Measurements from ENCODE around the gene HNRNPH2.

HNRNPH2 gene

DNA sequence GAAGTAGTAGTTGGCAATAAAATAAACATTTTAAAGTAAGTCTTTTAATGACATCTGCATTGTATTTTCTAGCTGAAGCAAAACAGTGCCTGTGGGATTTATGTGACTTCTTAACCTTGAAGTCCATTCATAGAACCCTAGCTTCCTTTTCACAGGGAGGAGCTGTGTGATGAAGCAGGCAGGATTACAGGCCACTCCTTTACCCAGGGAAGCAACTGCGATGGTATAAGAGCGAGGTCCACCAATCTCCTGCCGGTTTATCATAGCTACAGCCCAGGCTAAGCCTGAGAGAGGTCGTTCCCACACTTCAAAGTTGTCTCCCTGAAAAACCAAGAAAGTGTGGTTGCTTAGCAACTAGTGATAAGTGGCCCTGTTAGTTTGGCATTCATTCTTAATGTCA, 10.2 kb upstream of the HNRNPH2 start:
- DNase-seq, result no peak

DNA sequence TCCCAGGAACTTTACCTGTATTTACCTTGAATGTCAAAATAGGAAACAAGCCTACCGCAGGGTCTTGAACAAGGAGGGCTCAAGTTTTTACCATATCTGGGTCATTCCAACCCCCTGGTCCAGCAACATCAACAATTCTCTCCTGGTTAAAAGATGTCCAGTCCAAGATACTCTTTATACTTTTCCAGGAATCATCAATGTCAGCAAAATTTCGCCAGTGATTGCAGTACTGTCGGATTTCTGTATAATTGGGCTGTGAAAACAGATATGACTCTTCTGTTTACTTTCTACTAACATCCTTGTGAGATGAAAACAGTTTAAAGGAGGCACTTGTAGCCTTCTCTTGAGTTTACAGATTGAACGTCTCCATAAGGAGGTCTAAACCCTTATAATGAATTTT, 9.3 kb upstream of the HNRNPH2 start:
- no peak for DNase-seq

DNA sequence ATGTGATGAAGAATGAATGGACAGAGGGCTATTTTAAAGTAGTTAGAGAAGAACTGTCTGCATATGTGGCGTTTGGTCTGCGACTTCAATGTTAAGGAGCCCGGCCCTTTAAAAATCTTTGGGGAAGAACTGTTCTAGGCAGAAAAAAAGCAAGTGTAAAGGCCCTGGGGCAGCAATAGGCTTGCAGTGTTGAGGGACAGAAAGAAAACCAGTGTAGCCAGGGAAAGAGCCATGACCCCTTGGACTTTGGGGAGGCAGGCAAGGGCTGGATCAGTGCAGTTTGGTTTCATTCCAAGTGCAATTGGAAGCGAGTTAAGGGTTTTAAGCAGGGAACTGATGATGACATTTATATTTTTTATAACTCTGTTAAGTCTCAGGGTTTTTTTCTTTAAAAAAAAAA, 8.2 kb upstream of the HNRNPH2 start:
- DNase-seq, result no peak

DNA sequence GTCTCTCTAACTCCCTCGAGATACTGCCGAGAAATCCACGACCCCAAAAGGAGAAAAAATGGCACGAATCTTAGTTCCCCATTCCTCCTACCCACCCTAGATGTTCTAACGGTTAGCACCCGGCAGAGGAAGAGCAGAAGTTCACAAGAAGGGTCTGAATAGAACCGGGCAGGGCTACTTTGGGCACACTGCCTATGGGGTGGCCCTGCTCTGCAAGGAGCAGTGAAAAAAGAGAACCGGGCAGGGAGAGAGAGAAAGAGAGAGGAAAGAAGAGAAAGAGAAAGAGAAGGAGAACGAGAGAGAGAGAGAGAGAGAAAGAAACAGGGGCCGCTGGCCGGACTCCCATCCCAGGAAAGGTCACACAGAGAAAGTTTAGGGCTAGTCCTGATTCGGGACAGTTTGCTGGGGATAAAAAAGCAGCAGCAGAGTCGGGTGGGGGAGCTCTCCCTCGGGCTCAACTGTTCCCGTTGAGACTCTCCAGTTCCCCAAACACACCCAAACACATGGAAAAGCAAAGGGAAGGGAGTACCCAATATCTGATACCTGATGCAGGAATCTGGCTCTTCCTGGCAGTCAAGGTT, 765 bp upstream of the HNRNPH2 start:
- no peak for DNase-seq

DNA sequence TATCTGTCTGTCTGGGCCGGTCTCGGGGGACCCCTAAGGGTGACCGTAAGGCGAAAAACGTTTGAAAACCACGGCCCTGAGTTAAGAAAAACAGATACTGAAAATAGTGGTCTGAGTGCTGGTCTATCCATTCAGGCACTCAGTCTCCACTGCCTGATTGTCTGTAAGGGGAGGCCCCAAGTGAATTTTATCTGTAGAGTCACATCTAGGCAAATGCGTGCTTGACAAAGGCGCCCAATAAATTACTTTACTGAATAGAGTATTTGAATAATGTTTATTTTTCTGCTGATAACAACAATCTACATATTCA, 465 bp downstream of the HNRNPH2 start:
- DNase-seq, result no peak

DNA sequence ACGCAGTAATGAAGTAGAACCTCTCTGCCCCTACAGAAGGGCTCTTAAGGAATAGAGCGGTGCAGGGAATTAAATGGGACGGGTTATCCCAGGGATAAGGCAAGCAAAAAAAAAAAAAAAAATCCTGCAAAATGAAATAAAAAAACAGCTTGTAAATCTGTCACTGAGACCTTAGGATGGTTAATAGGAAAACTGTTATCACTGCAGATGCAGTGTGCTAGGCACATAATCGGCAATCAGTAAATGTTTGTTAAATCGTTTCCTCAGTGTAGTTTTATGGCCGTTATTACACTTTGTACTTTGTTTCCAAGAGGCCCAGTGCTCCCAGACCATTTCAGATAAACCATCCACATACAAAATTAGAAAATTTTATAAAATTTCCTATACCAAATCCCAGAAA, 1.0 kb downstream of the HNRNPH2 start:
- DNase-seq, result no peak

DNA sequence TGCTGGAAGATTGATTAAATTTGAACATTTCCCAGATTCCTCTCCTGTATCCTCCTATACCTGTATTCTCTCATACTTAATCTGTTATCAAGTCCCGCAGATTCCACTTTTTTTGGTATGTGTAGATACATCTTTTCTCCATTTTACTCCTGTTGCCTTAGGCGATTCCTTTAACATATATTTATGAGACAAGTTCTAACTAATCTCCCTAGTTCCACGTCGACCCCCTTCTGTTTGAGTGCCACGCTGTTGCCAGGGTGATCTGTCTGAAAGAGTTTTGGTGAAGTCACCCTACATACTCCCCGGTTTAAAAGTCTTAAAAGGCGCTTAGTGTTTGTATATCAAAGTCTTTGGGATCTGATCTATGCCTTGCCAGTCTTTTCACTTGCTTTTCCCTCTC, 2.4 kb downstream of the HNRNPH2 start:
- DNase-seq, result peak; percentile 40

DNA sequence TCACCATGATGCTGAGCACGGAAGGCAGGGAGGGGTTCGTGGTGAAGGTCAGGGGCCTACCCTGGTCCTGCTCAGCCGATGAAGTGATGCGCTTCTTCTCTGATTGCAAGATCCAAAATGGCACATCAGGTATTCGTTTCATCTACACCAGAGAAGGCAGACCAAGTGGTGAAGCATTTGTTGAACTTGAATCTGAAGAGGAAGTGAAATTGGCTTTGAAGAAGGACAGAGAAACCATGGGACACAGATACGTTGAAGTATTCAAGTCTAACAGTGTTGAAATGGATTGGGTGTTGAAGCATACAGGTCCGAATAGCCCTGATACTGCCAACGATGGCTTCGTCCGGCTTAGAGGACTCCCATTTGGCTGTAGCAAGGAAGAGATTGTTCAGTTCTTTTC, 4.0 kb downstream of the HNRNPH2 start:
- no peak for DNase-seq

DNA sequence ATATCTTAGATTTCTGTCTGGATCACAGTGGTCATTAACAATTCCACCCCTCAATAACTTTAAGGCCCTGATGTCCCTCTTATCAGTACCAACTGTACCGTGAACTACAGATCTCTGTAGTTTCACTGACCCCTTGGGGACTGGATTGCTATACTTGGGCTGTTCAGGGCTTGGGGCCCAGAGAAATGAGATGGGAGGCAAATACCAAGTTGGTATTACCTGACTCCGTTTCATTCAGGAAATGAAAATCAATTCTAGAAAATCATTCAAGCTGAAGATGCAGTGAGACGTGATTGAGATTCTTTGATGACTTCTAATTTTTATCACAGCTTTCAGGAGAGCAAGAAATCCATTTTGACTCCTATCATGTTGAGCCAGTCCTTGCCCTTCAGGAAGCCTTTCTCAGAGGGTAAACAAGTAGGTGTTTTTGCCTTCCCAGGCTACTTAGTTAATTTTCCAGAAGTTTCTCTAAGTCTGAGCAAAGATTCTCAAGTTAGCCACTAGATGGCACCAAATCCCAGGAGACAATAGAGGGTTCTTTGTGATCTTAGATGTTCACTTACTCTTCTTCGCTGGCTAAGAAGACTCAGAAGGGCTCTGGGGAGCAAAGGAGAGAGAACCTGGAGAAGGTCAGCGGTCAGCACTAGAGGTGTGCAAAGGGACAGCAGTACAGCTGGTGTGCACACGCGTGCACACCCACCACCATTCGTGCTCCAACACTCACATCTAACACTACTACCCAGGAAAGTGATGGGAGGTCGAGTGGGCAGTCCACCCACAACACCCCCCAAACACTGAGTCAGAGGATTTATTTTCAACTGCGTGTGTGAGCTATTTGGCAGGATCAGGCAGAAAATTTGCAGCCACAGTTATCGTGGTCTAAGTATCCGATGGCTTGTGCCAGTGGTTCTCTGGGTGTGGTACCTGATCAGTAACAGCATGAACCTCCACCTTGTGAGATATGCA, 7.4 kb downstream of the HNRNPH2 start:
- DNase-seq, result peak; percentile 78

DNA sequence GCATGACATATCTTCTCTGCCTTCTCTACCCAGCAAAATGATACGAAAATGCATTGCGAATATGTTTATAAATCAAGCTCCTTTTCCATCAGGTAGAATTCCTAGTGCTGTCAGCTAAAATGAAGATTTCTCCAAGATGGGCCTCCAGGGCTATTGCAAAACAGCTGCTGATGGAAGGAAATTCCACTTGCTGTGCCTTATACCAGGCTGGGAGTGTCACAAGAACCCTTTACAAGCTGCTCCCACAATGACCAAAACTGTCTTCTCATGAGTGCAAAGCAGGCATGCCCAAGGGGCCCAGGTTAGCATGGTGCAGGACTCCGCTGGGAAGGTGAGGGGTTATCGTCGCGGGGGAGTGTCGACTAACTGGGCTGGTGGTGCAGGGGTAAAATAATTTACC, 8.7 kb downstream of the HNRNPH2 start:
- no peak for DNase-seq

DNA sequence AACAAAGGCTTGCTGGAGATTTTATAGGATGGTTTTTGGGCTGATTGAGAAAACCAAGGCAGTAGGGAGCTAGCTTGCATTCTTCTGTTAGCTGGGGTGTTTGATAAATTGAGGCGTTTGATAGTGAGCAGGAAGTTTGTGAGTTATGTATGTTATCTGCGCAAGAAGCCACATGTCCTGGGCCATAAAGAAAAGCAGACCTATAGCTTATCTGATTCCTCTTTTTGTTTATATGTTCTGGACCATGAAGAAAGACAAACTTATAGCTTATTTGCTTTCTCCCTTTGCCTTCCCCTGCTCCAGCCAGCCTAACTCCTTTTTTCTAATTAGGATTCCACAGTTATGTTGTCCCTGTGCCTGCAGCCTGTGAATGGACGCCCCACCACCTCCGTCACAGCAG, 9.2 kb downstream of the HNRNPH2 start:
- DNase-seq, result no peak

DNA sequence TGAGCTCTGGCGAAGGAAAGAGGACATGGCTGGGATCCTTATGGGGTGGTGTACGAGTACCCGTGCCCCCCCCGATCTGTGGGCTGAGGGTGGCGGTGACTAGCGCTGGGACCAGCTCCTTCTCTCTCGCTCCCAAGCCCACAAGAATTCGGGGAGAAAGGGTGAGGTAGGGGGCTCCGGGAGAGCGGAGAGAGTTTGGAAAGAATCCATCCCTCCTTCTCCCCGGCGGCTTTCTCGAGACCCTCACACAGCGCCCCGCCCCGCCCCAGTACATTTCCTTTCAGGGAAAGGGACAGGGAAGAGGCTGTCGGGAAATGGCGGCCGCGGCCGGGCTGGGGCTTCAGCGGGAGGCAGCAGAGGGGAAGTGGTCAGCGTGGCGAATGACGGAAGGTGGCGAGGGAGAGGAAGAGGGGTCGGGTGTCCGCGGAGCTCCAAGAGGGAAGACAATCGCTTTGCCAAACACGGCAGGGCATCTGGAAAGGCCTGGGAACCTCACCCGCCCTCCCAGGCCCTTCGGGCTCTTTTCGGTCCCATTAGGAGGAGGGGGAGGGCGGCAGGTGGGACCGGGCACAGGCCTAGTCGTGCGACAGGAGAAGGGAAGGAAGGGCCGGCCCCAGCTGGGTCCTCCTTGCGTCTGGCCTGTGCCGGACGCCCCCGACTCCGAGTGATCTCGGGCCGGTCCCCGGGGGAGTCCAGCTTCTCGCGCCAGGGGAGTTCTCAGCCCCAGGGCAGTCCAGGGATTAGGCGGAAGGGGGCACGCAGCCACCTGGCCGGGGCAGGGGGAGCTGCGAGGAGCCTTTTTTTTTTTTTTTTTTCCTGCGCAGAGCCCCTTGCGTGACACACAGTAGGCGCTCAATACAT, 10.2 kb downstream of the HNRNPH2 start:
- DNase-seq, result peak; percentile 46

DNA sequence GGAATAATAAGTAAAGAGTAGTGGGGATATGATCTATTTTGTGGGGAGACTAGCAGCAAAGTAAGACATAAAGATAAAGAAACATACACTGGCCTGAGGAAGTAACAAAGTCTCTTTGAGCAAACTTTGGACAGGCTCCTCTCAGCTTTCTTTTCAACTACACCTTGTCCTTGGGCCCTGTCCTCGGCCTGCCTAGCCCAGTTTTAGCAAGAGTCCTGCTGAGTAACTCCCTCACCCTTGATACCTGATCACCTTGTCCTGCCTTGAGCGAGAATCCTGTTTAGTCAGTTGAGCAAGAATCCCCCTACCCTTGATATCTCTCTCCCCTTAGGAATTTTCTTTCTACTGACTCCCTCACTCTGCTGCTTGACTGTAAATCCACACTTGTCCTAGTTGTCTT, 11.5 kb downstream of the HNRNPH2 start:
- DNase-seq, result no peak

DNA sequence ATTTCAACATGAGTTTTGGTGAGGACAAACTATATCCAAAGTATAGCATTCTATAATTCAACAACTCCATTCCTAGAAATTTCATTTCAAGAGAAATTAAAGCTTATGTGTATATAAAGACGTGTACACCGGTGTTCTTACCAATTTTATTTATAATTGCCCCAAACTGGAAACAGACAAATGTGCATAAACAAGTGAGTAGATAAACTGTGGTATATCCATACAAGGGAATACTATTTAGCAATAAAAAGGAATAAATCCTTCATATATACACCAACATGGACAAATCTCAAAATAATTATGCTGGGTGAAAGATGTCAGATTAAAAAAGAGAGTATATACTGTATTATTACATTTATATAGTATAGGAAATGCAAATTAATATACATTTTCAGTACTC, 19.9 kb downstream of the HNRNPH2 start:
- no peak for DNase-seq

DNA sequence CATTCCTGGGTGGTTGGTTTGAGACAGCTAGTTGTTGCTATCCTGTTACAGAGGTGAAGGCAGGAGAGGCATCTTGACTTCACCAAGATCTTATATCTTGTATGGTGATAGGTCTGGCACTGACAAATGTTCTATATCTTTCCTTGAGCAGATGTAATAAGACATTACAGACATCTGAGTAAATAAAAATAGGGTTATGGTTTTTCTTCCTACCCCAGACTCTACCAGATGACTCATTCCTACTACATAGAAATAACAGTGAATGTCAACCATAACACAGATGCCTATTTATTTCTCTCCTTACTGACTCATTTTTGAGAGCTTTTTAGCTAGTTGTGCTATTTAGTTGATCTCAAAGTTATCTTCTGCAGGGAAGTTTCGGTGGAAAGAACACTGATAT, 21.9 kb downstream of the HNRNPH2 start:
- no peak for DNase-seq

DNA sequence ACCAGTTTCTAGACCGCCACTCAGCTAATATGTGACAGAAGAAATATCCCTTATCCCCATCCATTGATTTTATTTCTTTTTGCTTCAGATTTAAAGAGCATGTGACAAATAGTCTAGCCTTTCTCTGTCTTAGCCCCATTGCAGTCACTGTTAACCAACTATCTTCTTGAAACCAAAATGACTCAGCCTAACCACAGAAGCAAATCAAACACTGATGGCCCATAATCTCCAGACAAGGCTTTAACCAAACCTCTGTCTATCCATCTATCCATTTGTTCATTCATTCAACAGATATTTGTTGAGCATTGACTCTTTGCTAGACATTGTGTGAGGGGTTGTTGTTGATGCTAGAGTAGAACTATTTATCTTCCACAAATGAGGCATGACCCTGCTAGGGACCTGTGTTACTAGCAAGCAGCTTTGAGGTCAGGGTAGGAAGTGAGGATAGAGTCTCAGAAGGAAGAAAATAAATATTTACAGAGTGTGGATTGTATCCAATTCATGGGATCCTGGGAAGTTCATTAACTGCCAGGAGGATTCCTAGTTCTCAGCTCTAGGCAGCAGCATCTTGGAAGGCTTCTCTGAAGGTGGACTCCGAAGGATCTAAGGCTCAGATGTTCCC, 22.5 kb downstream of the HNRNPH2 start:
- no peak for DNase-seq

DNA sequence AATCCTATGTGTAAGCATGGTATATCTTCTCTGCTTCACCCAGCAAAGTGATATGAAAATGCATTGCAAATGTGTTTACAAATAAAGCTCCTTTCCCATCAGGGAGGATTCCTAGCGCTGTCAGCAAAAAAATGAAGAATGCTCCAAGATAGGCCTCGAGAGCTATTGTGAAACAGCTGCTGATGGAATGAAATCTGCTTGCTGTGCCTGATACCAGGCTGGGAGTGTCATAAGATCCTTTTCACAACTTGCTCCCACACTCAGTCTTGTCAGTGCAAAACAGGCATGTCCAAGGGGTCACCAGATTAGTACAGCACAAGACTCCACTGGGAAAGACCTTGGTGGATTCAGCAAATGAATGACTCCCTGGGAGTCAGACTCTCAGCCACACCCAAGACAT, 34.1 kb downstream of the HNRNPH2 start:
- DNase-seq, result no peak

DNA sequence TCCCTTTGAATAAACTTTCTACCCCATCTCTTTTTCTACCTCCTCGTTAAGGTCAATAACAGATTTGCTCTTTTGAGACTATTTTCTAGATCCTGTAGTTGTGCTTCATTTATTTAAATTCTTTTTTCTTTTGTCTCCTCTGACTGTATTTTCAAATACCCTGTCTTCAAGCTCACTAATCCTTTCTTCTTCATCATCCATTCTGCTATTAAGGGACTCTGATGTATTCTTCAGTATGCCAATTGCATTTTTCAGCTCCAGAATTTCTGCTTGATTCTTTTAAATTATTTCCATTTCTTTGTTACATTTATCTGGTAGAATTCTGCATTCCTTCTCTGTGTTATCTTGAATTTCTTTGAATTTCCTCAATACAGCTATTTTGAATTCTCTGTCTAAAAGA, 41.3 kb downstream of the HNRNPH2 start:
- DNase-seq, result no peak

DNA sequence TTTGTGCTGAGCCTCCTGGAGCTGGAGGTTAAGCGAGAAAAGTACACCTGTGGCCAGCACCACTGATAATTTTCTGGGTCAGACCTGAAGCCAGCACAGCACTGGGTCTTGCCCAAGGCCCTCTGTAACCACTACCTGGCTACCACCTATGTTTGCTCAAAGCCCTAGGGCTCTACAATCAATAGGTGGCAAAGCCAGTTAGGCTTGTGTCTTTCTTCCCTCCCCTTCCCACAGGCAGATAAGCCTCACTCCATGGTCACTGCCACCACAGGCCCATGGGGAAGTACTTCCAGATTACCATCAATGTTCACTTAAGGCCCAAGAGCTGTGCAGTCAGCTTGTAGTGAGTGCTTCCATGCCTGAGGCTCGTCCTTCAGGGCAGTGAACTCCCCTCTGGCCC, 42.1 kb downstream of the HNRNPH2 start:
- DNase-seq, result no peak

DNA sequence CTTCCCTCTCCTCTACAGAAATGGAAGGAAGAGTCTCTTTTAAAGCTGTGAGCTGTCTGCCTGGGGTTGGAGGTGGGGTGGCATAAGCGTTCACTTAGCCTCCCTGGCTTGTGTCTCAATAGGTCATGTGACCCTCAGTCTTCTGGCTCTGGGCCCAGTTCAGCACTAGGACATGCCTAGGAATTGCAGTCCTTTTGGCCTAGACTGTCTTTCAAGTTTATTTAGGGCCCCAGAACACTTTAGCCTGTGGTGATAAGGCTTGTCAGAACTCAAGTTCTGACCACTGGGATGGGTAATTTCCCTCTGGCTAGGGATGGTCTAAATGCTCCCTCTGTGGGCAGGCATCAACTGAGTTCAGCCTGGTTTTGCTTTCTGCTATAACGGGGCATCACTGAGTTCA, 42.9 kb downstream of the HNRNPH2 start:
- no peak for DNase-seq

DNA sequence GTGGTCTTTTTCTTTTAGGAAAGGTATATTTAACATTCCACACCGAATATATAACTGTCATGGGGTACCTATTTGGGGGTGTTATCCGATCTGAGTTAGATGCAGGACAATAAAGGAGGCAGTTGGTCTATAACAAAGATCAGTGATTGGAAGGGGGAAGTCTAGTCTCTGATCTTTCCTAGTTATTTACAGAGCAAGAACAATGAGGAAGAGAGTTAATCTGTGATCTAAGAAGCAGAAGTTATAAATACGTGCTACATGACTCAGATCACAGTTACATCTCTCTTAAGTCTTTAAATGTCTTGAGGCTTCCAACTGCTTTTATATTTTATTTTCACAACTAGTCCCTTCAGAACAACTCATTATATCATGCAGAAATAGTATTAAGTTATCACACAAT, 44.0 kb downstream of the HNRNPH2 start:
- DNase-seq, result no peak

DNA sequence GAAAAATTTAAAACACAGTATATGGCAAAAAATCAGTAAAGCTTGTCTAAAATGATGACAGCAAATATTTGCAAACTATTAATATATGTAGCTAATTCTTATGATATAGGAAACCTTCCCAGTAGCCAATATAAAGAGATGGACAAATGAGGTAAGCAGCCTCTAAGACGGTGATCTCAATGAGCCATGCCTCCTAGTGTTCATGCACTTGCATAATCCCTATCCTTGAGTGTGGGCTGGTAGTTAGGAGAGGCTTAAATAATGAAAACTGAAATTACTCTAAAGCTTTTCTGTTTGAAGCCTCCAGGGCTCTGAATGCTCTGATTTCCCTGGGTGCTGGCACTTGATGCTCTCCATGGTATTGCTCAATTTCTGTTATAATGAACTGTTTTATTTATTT, 52.6 kb downstream of the HNRNPH2 start:
- DNase-seq, result no peak

DNA sequence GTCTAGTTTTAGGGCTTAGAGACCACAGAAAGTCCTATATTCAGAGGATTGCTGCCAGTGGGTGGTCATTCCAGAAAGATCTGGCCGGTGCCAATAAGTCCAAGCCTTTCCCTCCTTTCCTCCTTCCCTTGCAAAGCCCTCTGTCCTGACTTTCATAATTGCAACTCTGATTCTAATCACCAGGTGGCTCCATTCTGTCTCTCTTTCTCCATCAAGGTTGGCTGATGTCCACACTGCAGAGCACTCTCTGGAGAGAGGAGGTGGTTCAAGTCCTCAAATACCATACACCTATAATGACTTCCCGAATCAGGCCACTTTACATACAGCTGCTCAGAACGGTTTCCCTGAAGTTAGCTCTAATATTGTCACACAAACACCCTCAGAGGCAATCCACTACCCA, 54.9 kb downstream of the HNRNPH2 start:
- no peak for DNase-seq

Data from CD4-positive, alpha-beta T cell treated with Interleukin-10 for 1 hour (primary cell).